ENCODE results near the gene VLDLR. TPM values are rescaled to one million over a fixed set of nuclear protein-coding genes. Genes with fewer than 3 reads are reported as not detected.
A peak's percentile ranks its signal among the peaks of the same experiment; 100 is the strongest.

The VLDLR gene
- polyA plus RNA-seq, 1 donor (not counting 4 experiments of a cell fraction or from before 2014, with no cell fraction given), result 7.0 TPM

GRCh38 chr9:2645569-2645968 lies 24.0 kb downstream of the VLDLR start:
- Histone ChIP-seq H3K9ac (ENCODE audit: control insufficient read depth, extremely low read depth, insufficient read depth, low read length) (no peak overlapping the region), H3K27me3 (ENCODE audit: control insufficient read depth, extremely low read depth, insufficient read depth, low read length) (no peaks in the 10 kb centered on the region), H3K4me1 (ENCODE audit: control insufficient read depth, extremely low read depth, insufficient read depth, low read length) (no peaks in the 10 kb centered on the region), H3K36me3 (ENCODE audit: control insufficient read depth in 2 of 2, extremely low read depth in 1 of 2, insufficient read depth in 2 of 2, low read length in 2 of 2) (peaks cover 0 to 9% of the 10 kb centered on the region in 2 experiments), H3K79me2 (ENCODE audit: control insufficient read depth, insufficient read depth, low read length) (no peaks in the 10 kb centered on the region), H3K27ac (ENCODE audit: control insufficient read depth, insufficient read depth, low read length) (no peak overlapping the region), H4K20me1 (ENCODE audit: control insufficient read depth, extremely low read depth, insufficient read depth, low read length) (no peaks in the 10 kb centered on the region), H3K4me3 (ENCODE audit: control insufficient read depth in 2 of 3, extremely low read depth in 1 of 3, insufficient read depth in 2 of 3, low read depth in 1 of 3, low read length in 3 of 3) (no peak overlapping the region), H3K9me3 (ENCODE audit: control insufficient read depth, low read depth, low read length) (no peaks in the 10 kb centered on the region), H2AFZ (ENCODE audit: control insufficient read depth, low read length) (no peak overlapping the region), H3K9me1 (ENCODE audit: control insufficient read depth, extremely low read depth, insufficient read depth, low read length) (no peaks in the 10 kb centered on the region), H3K4me2 (ENCODE audit: control insufficient read depth, extremely low read depth, insufficient read depth, low read depth, low read length) (no peak overlapping the region)
- dilution Hi-C loops (cut with MboI; ENCODE audit: extremely low pct_ligation_motif_present, low sequenced_read_pairs), result no loop called here
- DNase-seq (ENCODE audit: low read depth, low spot score) (no peak), FAIRE-seq (no peak)
- no peak for TF ChIP-seq EZH2 (IDR thresholded peaks at IDR 0.05; ENCODE audit: low read length)
- TF ChIP-seq CTCF (optimal IDR thresholded peaks at IDR 0.05 in 1 of 3, IDR thresholded peaks at IDR 0.05 in 1 of 3, conservative IDR thresholded peaks at IDR 0.05 in 1 of 3; ENCODE audit: extremely low read depth in 1 of 3, insufficient read depth in 2 of 3, low read length in 3 of 3), result no peak

GRCh38 chr9:2655411-2655901 lies 33.9 kb downstream of the VLDLR start:
- Histone ChIP-seq H3K4me1 (ENCODE audit: control insufficient read depth, extremely low read depth, insufficient read depth, low read length) (peaks cover 21% of the 10 kb centered on the region), H3K9me3 (ENCODE audit: control insufficient read depth, low read depth, low read length) (no peaks in the 10 kb centered on the region), H3K27ac (ENCODE audit: control insufficient read depth, insufficient read depth, low read length) (peak overlapping the region; percentile 86), H4K20me1 (ENCODE audit: control insufficient read depth, extremely low read depth, insufficient read depth, low read length) (no peaks in the 10 kb centered on the region), H3K79me2 (ENCODE audit: control insufficient read depth, insufficient read depth, low read length) (no peaks in the 10 kb centered on the region), H3K9ac (ENCODE audit: control insufficient read depth, extremely low read depth, insufficient read depth, low read length) (peak overlapping the region; percentile 31), H3K9me1 (ENCODE audit: control insufficient read depth, extremely low read depth, insufficient read depth, low read length) (no peaks in the 10 kb centered on the region), H2AFZ (ENCODE audit: control insufficient read depth, low read length) (peak overlapping the region; percentile 65), H3K27me3 (ENCODE audit: control insufficient read depth, extremely low read depth, insufficient read depth, low read length) (no peaks in the 10 kb centered on the region), H3K4me3 (ENCODE audit: control insufficient read depth in 2 of 3, extremely low read depth in 1 of 3, insufficient read depth in 2 of 3, low read depth in 1 of 3, low read length in 3 of 3) (peak overlapping the region in 1 of 3 experiments; percentile 36), H3K4me2 (ENCODE audit: control insufficient read depth, extremely low read depth, insufficient read depth, low read depth, low read length) (peak overlapping the region; percentile 88), H3K36me3 (ENCODE audit: control insufficient read depth in 2 of 2, extremely low read depth in 1 of 2, insufficient read depth in 2 of 2, low read length in 2 of 2) (peaks cover 0 to 3% of the 10 kb centered on the region in 2 experiments)
- TF ChIP-seq EZH2 (IDR thresholded peaks at IDR 0.05; ENCODE audit: low read length) (no peak), CTCF (optimal IDR thresholded peaks at IDR 0.05 in 1 of 3, IDR thresholded peaks at IDR 0.05 in 1 of 3, conservative IDR thresholded peaks at IDR 0.05 in 1 of 3; ENCODE audit: extremely low read depth in 1 of 3, insufficient read depth in 2 of 3, low read length in 3 of 3) (no peak)
- peak; percentile 99 for FAIRE-seq
- DNase-seq (ENCODE audit: low read depth, low spot score), result peak; percentile 69
- dilution Hi-C loops (cut with MboI; ENCODE audit: extremely low pct_ligation_motif_present, low sequenced_read_pairs), result no loop called here

Measured in keratinocyte (primary cell).